Suppressor macrophage treated with lipopolysaccharide for 4 hours (primary cell): ENCODE results near the gene DNAJC17.

Experiments
- DNase-seq: peaks from one replicate; pipeline ENCODE4 v3.0.0-alpha.2; 2020

The DNAJC17 gene

DNA sequence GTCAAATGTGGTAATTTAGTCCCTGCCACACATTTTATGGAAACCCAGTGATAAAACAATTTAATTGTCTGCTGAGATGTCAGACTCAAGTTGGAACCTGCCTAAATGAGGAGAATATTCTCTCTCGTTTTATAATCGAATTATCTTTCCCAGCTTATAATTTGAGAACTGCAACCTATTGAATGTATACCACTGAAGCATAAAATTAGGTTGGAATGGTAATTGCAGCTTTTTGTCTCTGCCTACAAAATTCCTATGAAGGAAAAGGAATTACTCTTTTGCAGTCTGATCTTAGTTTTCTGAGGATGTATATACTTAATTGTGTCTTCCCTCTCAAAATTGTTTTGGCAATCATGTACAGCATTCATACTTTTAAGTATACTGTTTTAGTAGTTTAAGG lies 83.4 kb downstream of the DNAJC17 start:
- DNase-seq: no peak

DNA sequence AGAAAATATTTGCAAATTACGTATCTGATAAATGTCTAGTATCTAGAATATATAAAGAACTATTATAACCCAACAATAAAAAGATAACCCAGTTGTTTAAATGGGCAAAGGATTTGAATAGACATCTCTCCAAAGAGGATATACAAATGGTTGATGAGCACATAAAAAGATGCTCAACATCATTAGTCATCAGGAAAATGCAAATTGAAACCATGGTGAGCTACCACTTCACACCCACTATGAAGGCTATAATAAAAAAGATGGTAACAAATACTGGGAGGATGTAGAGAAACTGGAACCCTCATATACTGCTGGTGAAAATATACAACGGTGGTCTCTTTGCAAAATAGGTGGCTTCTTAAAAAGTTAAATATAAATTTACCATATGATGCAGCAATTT lies 84.3 kb downstream of the DNAJC17 start:
- DNase-seq: peak; percentile 46

DNA sequence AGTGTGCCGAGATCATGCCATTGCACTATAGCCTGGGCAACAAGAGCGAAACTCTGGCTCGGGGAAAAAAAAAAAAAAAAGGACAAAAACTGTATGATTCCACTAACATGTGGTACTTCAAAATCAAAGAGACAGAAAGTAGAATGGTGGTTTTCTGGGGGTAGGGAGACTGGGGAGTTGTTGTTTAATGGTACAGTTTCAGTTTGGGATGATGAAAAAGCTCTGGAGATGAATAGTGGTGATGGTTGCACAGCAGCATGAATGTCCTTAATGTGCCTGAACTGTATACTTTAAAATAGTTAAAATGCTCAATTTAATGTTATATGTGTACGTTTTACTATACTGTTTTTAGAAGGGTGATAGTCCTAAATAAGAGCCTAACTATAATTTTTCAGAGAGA lies 84.9 kb downstream of the DNAJC17 start:
- no peak for DNase-seq

GRCh38 chr15:40721701-40722100 lies 85.6 kb downstream of the DNAJC17 start:
- DNase-seq: peak; percentile 57

DNA sequence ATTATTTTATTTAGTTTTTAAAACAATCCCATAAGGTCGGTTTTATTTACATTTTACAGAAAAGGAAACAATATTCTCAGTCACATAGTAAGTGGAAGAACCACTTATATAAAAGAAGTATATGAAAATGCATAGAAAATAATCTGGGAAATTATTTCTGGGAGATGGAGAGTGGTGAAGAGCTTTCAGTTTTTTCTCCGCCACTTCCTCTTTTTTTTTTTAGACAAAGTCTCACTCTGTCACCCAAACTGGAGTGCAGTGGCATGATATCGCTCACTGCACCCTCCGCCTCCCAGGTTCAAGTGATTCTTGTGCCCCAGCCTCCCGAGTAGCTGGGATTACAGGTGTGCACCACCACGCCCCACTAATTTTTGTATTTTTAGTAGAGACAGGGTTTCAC lies 91.1 kb downstream of the DNAJC17 start:
- no peak for DNase-seq
